Kidney (tissue), 14 donors: ENCODE data around the gene MED13L. TPM values are rescaled to one million over a fixed set of nuclear protein-coding genes. Genes with fewer than 3 reads are reported as not detected.

Source experiments
- DNase-seq, 5 donors: peaks; one replicate each; pipeline ENCODE4 v3.0.0-alpha.2; 2013 to 2020
- FAIRE-seq: peaks from 2 replicates; lab custom pipeline; 2012; peaks lifted over from hg19 to GRCh38; lab: Jason Lieb, UNC
- H3K27ac ChIP-seq, 2 donors: one replicate each; pipeline ENCODE4 v1.7.0; 2013; ENCODE audit warnings: low read depth in 2 of 2, low read length in 2 of 2, inconsistent platforms in 1 of 2
- H3K27me3 ChIP-seq: one replicate; pipeline ENCODE4 v1.7.1; 2013; ENCODE audit warnings: low read length, inconsistent platforms; ENCODE audit not compliant: control insufficient read depth, insufficient read depth
- H3K36me3 ChIP-seq, 3 donors: one replicate each; pipeline versions ENCODE4 v1.7.0 to v1.7.1; 2013; ENCODE audit warnings: low read length in 3 of 3, control low read depth in 1 of 3, inconsistent platforms in 1 of 3; ENCODE audit not compliant: insufficient read depth in 3 of 3, control insufficient read depth in 2 of 3
- H3K4me1 ChIP-seq, 3 donors: one replicate each; pipeline versions ENCODE4 v1.7.0 to v1.7.1; 2013; ENCODE audit warnings: low read length in 3 of 3, inconsistent platforms in 1 of 3, low read depth in 1 of 3; ENCODE audit not compliant: control insufficient read depth in 2 of 3, insufficient read depth in 2 of 3
- H3K4me3 ChIP-seq, 3 donors: one replicate each; pipeline versions ENCODE4 v1.7.0 to v1.8.1; 2013; ENCODE audit warnings: low read length in 3 of 3, control low read depth in 1 of 3, inconsistent platforms in 1 of 3
- H3K9ac ChIP-seq, 3 donors: one replicate each; pipeline versions ENCODE4 v1.7.0 to v1.7.1; 2013; ENCODE audit warnings: low read length in 3 of 3, control low read depth in 1 of 3, inconsistent platforms in 1 of 3
- H3K9me3 ChIP-seq, 3 donors: one replicate each; pipeline versions ENCODE4 v1.7.0 to v1.7.1; 2013; ENCODE audit warnings: low read length in 3 of 3, control low read depth in 1 of 3, inconsistent platforms in 1 of 3; ENCODE audit not compliant: control insufficient read depth in 2 of 3, insufficient read depth in 1 of 3
- CTCF ChIP-seq: IDR thresholded peaks from 3 replicates; pipeline ENCODE4 v1.5.1; 2012; ENCODE audit warnings: mild to moderate bottlenecking, moderate library complexity, borderline replicate concordance; ENCODE audit not compliant: insufficient read depth; ENCODE audit errors: extremely low read depth
- intact Hi-C: fragments of 100-400 bp; cut with DNase I; formaldehyde crosslinking; loops from one replicate; pipeline ENCODE4 v1.11.1; 2022
- polyA plus RNA-seq: library from polyadenylated mRNA; stranded (reverse); fragments of 350-450 nt; fragmentation: Illumina TruSeq; extraction: RNeasy Lipid Tissue Mini Kit (QIAGEN cat#74804); gene quantifications from one replicate; pipeline ENCODE4 v1.2.3, GENCODE V29; 2014; ENCODE audit warnings: low read depth, low replicate concordance; ENCODE audit not compliant: insufficient read depth
- total RNA-seq: library from RNA; stranded (reverse); fragmentation: NEBNext Ultra II Directional; extraction: Animal tissue kit (Norgen Biotek cat#: 25700); gene quantifications from one replicate; pipeline ENCODE4 v1.2.1, GENCODE V29; 2021
- donor health status: control.
- donor health status: control.
- donor health status: control.
- donor health status: control.
- donor health status: control.
- donor health status: DM: yes; HTN: yes; CAD: no.
- donor health status: Normal renal cell carcinoma (clear cell type).

The MED13L gene
- total and polyA plus RNA-seq, 2 donors from 2014 or later, result 7.1 to 153 TPM

- H3K27me3 ChIP-seq, result no peaks in the 10 kb centered on the region
- no peak overlapping the region for H3K4me3 ChIP-seq
- no peak for FAIRE-seq
- no peak for TF ChIP-seq CTCF
- no peaks in the 10 kb centered on the region for H3K9me3 ChIP-seq
- no peaks in the 10 kb centered on the region for H3K36me3 ChIP-seq
- no peak overlapping the region for H3K27ac ChIP-seq
- peaks cover 0 to 4% (median 0%) of the 10 kb centered on the region in 3 donors for H3K4me1 ChIP-seq
- no peak for DNase-seq
- intact Hi-C loops, result no loop called here
- H3K9ac ChIP-seq, result no peak overlapping the region
Measured at GRCh38 chr12:116164250-116165035, 113.0 kb downstream of the MED13L start.

- intact Hi-C loops, result no loop called here
- no peak overlapping the region for H3K9ac ChIP-seq
- no peaks in the 10 kb centered on the region for H3K36me3 ChIP-seq
- no peak overlapping the region for H3K27ac ChIP-seq
- peaks cover 0 to 4% (median 0%) of the 10 kb centered on the region in 3 donors for H3K4me1 ChIP-seq
- no peaks in the 10 kb centered on the region for H3K27me3 ChIP-seq
- no peak overlapping the region for H3K4me3 ChIP-seq
- no peak for DNase-seq
- no peaks in the 10 kb centered on the region for H3K9me3 ChIP-seq
- no peak for FAIRE-seq
- no peak for TF ChIP-seq CTCF
Measured at GRCh38 chr12:116162071-116162470, 115.4 kb downstream of the MED13L start.

GRCh38 chr12:116161588-116161987 lies 115.9 kb downstream of the MED13L start:
- Histone ChIP-seq H3K36me3 (no peaks in the 10 kb centered on the region), H3K4me1 (peaks cover 0 to 4% (median 0%) of the 10 kb centered on the region in 3 donors), H3K9me3 (no peaks in the 10 kb centered on the region), H3K27ac (no peak overlapping the region), H3K9ac (no peak overlapping the region), H3K27me3 (no peaks in the 10 kb centered on the region), H3K4me3 (no peak overlapping the region)
- FAIRE-seq (no peak), DNase-seq (no peak)
- intact Hi-C loops, result no loop called here
- TF ChIP-seq CTCF, result no peak
